ENCODE data around the gene SNX10.

GRCh38 chr7:26308551-26308950, 16.9 kb downstream of the SNX10 start:
- no peak for TF ChIP-seq CTCF (optimal IDR thresholded peaks at IDR 0.05 in 1 of 3, IDR thresholded peaks at IDR 0.05 in 1 of 3, conservative IDR thresholded peaks at IDR 0.05 in 1 of 3; ENCODE audit: extremely low read depth in 1 of 3, insufficient read depth in 2 of 3, low read length in 3 of 3)
- TF ChIP-seq EZH2 (IDR thresholded peaks at IDR 0.05; ENCODE audit: low read length): no peak

Measured in keratinocyte (primary cell).